Left lung (tissue), 10 donors: Measurements from ENCODE around the gene AFAP1L2. TPM values are rescaled to one million over a fixed set of nuclear protein-coding genes. Genes with fewer than 3 reads are reported as not detected.

Experiments
- ATAC-seq: fragments of 200-7000 bp; cut with Tn5 transposase; one replicate; pipeline ENCODE4 v1.9.1; 2020; ENCODE audit warnings: moderate library complexity
- DNase-seq, 4 donors: peaks; one replicate each; pipeline ENCODE4 v3.0.0-alpha.2; 2013 to 2020
- H3K27ac ChIP-seq, 2 donors: fragments of 200-600 bp; sonication (generic) in 1 of 2; one replicate each; pipeline versions ENCODE4 v1.5.0 to v1.8.0; 2020 to 2021
- H3K27me3 ChIP-seq, 2 donors: fragments of 200-600 bp; sonication (generic) in 1 of 2; one replicate each; pipeline versions ENCODE4 v1.5.0 to v1.8.0; 2020 to 2021
- H3K36me3 ChIP-seq, 2 donors: fragments of 200-600 bp; sonication (generic) in 1 of 2; one replicate each; pipeline versions ENCODE4 v1.5.0 to v1.8.0; 2020 to 2021
- H3K4me1 ChIP-seq, 2 donors: fragments of 200-600 bp; one replicate each; pipeline ENCODE4 v1.8.0; 2021
- H3K4me3 ChIP-seq, 2 donors: fragments of 200-600 bp; sonication (generic) in 1 of 2; one replicate each; pipeline versions ENCODE4 v1.5.0 to v1.8.0; 2020 to 2021; ENCODE audit warnings: mild to moderate bottlenecking in 1 of 2
- H3K9me3 ChIP-seq, 2 donors: fragments of 200-600 bp; sonication (generic) in 1 of 2; one replicate each; pipeline versions ENCODE4 v1.5.0 to v1.8.0; 2020 to 2021
- CTCF ChIP-seq, 2 donors: fragments of 200-600 bp; sonication (generic) in 1 of 2; IDR thresholded peaks; one replicate each; pipeline versions ENCODE4 v1.5.0 to v1.8.0; 2021; ENCODE audit warnings: antibody characterized with exemption in 2 of 2
- intact Hi-C, 2 donors: fragments of 100-400 bp; cut with DNase I; formaldehyde crosslinking; loops; one replicate each; pipeline versions ENCODE4 v1.11.2 to v1.14.2; 2022
- polyA plus RNA-seq, 6 donors: library from polyadenylated mRNA; unstranded; fragments of 120-200 nt; gene quantifications; one replicate each; pipeline ENCODE4 v1.2.1, GENCODE V29; 2013; ENCODE audit not compliant: insufficient read length in 6 of 6
- total RNA-seq, 2 donors: library from RNA; stranded (reverse); fragmentation: NEBNext Ultra II Directional; extraction: Animal tissue kit (Norgen Biotek cat#: 25700); gene quantifications; one replicate each; pipeline ENCODE4 v1.2.1, GENCODE V29; 2021
- donor health status: DM: no; HTN: yes; CAD: no.
- donor health status: DM: no; HTN: no; CAD: no.

Gene AFAP1L2
- total and polyA plus RNA-seq, 8 donors: 6.4 to 43.3 (median 33.2) TPM

- Histone ChIP-seq H3K27me3 (no peaks in the 10 kb centered on the region), H3K9me3 (no peaks in the 10 kb centered on the region), H3K36me3 (no peaks in the 10 kb centered on the region), H3K4me3 (no peak overlapping the region), H3K4me1 (no peaks in the 10 kb centered on the region), H3K27ac (no peak overlapping the region)
- intact Hi-C loops: no loop called here
- ATAC-seq: peak; percentile 17
- no peak for TF ChIP-seq CTCF (IDR thresholded peaks at IDR 0.05)
- peak in 1 of 4 donors; percentile 50 for DNase-seq
Observed at GRCh38 chr10:114367351-114368056, 36.8 kb downstream of the AFAP1L2 start.

GRCh38 chr10:114364726-114365125, 39.6 kb downstream of the AFAP1L2 start:
- intact Hi-C loops: no loop called here
- H3K27ac ChIP-seq: no peak overlapping the region
- no peak for TF ChIP-seq CTCF (IDR thresholded peaks at IDR 0.05)
- no peaks in the 10 kb centered on the region for H3K36me3 ChIP-seq
- ATAC-seq (no peak), DNase-seq (no peak)
- no peaks in the 10 kb centered on the region for H3K4me1 ChIP-seq
- no peak overlapping the region for H3K4me3 ChIP-seq
- no peaks in the 10 kb centered on the region for H3K9me3 ChIP-seq
- no peaks in the 10 kb centered on the region for H3K27me3 ChIP-seq

DNA sequence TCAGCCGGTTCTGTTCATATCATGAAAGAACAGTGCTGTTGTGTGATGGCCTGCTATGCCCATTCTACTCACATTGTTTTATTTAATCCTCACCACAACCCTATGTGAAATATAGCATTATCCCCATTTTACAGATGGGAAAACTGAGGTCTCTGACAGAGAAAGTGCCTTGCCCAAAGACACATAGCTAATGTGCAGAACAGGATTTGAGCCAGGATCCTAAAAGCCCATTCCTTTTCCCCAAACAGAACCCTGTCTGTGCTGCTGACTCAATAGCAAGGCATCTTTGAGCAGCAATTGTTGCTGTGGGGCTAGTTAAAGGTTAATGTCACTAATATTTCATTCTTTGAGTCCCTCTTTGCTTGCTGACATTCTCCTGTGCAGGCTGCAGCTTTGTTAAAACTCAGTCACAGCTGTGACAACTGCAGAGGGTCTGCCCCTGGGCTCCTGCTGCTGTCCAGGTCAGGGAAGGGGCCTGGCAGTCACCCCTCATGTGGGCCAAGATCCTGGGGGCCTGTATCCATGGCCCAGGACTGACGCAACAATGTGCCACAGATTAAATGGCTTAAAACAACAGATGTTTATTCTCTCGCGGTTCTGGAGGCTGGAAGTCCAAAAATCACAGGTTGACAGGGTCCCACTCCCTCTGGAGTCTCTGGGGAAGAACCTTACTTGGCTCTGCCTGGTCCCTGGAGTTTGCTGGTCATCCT, 40.4 kb downstream of the AFAP1L2 start:
- ATAC-seq (no peak), DNase-seq (no peak)
- intact Hi-C loops: no loop called here
- no peak for TF ChIP-seq CTCF (IDR thresholded peaks at IDR 0.05)
- no peaks in the 10 kb centered on the region for H3K9me3 ChIP-seq
- H3K4me3 ChIP-seq: no peak overlapping the region
- no peaks in the 10 kb centered on the region for H3K27me3 ChIP-seq
- H3K4me1 ChIP-seq: no peaks in the 10 kb centered on the region
- no peaks in the 10 kb centered on the region for H3K36me3 ChIP-seq
- no peak overlapping the region for H3K27ac ChIP-seq

DNA sequence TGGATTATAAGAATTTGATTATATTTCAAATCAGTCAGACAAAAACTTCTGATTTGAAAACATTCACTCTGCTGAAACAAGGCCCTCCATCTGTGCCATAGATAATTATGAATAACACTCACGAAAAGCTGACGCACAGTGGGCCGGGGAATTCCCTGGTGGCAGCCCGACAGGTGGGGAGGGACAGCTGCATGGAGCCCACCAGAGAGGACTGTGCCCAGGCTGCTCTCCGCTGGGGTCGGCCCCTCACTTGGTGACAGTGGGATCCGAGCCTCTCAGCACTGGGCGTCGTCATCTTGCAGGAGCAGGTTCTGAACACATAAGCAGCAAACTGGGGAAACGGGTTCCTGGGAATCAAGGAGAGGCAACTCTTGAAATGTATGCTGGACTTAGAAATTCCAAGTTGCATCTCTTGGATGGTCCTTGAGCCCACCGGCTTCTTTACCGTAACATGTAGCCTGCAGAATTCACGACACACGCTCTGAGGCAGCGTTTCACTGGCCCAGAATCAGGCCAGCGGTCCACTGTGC, 41.4 kb downstream of the AFAP1L2 start:
- no peak overlapping the region for H3K27ac ChIP-seq
- H3K27me3 ChIP-seq: no peaks in the 10 kb centered on the region
- no peaks in the 10 kb centered on the region for H3K9me3 ChIP-seq
- TF ChIP-seq CTCF (IDR thresholded peaks at IDR 0.05): no peak
- DNase-seq (peak in 1 of 4 donors; percentile 42), ATAC-seq (no peak)
- H3K36me3 ChIP-seq: no peaks in the 10 kb centered on the region
- H3K4me3 ChIP-seq: no peak overlapping the region
- H3K4me1 ChIP-seq: no peaks in the 10 kb centered on the region
- intact Hi-C loops: no loop called here

GRCh38 chr10:114359953-114360345, 44.4 kb downstream of the AFAP1L2 start:
- Histone ChIP-seq H3K36me3 (no peaks in the 10 kb centered on the region), H3K4me3 (no peak overlapping the region), H3K27me3 (no peaks in the 10 kb centered on the region), H3K9me3 (no peaks in the 10 kb centered on the region), H3K27ac (no peak overlapping the region), H3K4me1 (peaks cover 3 to 7% of the 10 kb centered on the region in 2 donors)
- DNase-seq (no peak), ATAC-seq (no peak)
- TF ChIP-seq CTCF (IDR thresholded peaks at IDR 0.05): no peak
- intact Hi-C loops: no loop called here
